Measurements from ENCODE around the gene CWC15. TPM values are rescaled to one million over a fixed set of nuclear protein-coding genes. Genes with fewer than 3 reads are reported as not detected.
"Not testable (repeated sequence)": the region's sequence is repeated elsewhere in the genome, so short reads cannot be mapped to it uniquely, and the experiment has no call there.

The CWC15 gene
- total RNA-seq, result 100 to 1,000 TPM in 1 of 3 donors, 10 to 100 TPM in 2; 94.2 to 110 (median 95.1) TPM

DNA sequence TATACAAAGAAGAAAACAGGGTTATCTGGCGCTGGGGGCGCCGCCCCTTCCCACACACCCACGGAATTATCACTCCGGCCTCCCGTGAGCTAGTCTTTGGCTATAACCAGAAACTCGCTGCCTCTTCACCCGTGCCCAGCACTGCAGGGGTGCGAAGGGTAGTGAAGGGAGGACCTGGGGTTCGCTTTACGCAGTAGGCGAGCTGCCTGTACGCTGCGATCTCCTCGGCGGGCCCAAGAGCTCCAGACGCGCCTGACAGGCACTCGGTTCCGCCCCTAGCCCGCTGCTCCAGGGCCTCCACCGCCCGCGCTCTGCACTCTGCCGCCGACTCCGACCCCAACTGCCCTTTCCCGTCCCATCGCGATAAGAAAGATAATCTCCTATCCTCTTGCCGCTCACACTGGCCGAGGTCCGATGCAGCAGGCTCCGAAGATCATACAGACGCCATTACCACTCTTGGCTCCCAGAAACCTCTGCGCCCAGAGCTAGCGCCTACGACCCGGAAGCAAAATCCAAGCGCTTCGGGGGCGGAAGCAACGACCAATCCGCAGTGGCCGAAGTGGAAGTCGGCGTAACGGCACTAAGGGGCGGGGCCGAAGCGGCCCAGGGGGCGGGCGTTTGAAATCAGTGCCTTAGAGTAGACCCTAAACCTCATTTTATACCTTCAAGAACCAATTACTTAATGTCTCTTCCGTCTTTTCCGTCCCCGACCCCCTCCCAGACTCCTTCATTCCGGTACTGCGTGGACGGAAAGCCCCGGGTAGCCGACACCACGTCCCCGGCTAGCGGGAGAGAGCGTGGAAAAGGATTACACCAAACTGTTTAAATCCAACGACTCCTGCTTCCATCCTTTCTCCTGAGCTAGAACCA is at the start of gene CWC15, which contains the start of gene KDM4D:
Gene CWC15 (minus strand): TSS at position 458 of the 870 bp plus-strand sequence. CDS start 1,371 bp downstream, outside the sequence.
Gene KDM4D (plus strand): TSS at position 611 of the 870 bp plus-strand sequence. CDS start 23,664 bp downstream, outside the sequence.
- H3K4me3 Mint-ChIP-seq, result peak within 1 kb of the TSS; percentile 97
- ATAC-seq (peak; percentile 99 to 100), DNase-seq (peak; percentile 93)
- peaks cover 28% of the 10 kb centered on the region for H3K36me3 Mint-ChIP-seq (ENCODE audit: insufficient read depth)
- peaks cover 32% of the 10 kb centered on the region for H3K4me1 Mint-ChIP-seq (ENCODE audit: low read depth)
- no peaks in the 10 kb centered on the region for H3K27me3 Mint-ChIP-seq (ENCODE audit: low read depth)
- no peaks in the 10 kb centered on the region for H3K9me3 Mint-ChIP-seq

DNA sequence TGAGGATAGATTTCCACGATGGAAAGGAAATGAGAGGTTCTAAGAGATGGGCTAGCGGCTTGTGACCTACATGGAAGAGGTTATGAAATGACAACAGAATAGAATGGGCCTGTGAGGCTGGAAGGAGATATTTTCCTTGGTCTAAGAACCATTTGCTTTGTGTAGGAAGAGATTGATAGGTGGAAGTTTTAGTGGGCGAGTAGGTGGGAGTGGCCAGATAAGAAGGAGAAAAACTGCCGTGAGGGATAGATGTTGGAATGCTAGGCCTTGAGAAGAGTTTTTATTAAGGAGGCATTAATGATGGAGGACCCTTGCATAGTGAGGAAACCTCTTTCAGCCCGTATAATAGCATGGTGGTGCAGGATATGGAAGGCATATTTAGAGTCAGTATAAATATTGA is 48.1 kb upstream of the CWC15 start:
- H3K4me3 Mint-ChIP-seq; DNase-seq; H3K9me3 Mint-ChIP-seq; ATAC-seq; H3K36me3 Mint-ChIP-seq (ENCODE audit: insufficient read depth); H3K4me1 Mint-ChIP-seq (ENCODE audit: low read depth); H3K27me3 Mint-ChIP-seq (ENCODE audit: low read depth): not testable (repeated sequence)

DNA sequence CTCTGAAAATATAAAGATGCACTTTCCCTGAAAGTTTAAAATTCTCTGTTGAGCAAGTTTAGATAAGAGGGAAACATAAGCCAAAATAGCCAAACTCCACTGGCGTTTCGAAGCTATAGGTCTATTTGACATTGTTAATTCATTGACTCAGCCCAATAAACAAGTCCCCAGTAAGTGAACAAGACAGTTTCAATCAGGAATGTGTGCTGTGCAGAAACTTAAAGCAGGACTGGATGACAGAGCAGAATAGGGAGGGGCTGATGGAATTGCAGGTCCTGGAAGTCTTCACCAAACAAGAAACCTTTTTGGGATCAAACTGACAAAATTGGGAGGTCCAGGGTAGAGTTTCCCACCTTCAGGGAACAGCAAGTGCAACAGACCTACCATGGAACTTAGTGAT is 42.8 kb upstream of the CWC15 start:
- DNase-seq, result no peak
- Mint-ChIP-seq H3K4me3 (no peak overlapping the region), H3K9me3 (no peaks in the 10 kb centered on the region), H3K4me1 (ENCODE audit: low read depth) (no peaks in the 10 kb centered on the region), H3K36me3 (ENCODE audit: insufficient read depth) (no peaks in the 10 kb centered on the region), H3K27me3 (ENCODE audit: low read depth) (peaks cover 26% of the 10 kb centered on the region)
- no peak for ATAC-seq

DNA sequence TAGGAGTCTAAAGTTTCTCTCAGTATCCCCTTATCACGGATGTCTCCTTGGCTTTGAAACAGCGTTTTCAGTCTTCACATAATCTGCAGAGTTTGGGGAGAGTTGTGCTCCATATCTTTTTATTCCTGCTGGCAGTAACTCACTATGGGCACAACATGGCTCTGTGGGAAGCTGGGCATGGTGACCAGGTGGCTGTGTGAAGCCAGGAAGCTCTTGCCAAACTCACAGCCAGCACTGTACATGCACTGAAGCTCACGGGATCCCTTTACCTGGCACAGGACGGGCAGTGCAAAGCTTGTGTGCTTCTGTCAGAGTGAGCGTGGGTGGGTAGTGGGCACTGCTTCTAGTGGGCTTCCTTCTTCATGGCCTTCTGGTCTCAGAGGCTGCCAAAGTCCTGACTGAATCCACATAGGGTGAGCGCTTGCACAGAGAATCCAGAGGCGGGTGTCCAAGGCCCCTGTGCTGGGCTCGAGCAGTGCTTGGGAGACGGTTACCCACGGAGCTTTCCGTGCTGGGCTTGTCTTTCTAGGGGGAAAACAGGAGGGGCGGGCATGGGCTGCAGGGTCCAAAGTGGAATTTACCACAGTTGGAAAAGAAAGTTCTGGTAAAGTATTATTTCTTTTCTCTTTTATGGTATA is 40.9 kb upstream of the CWC15 start:
- H3K4me1 Mint-ChIP-seq (ENCODE audit: low read depth), result no peaks in the 10 kb centered on the region
- no peaks in the 10 kb centered on the region for H3K36me3 Mint-ChIP-seq (ENCODE audit: insufficient read depth)
- DNase-seq (no peak), ATAC-seq (no peak)
- H3K27me3 Mint-ChIP-seq (ENCODE audit: low read depth), result peaks cover 28% of the 10 kb centered on the region
- H3K4me3 Mint-ChIP-seq, result no peak overlapping the region
- no peaks in the 10 kb centered on the region for H3K9me3 Mint-ChIP-seq

DNA sequence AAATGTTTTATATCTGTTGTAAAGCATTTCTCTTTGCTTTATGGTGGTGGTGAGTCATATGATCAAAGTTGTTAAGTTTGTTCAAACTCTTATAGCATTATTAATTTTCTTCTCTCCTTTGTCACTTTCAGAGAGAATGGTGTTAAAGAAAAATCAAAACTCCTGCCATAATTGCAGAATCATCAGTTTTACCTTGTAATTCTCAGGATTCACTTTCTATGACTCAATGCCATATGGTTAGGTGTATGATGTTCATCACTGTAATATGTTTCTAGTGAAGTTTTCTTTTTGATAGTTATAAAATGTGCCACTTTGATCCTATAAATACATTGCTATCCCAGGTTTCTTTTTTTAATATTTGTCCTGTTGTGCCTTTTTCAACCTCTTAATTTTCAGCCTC is 38.0 kb upstream of the CWC15 start:
- H3K4me1 Mint-ChIP-seq (ENCODE audit: low read depth), result no peaks in the 10 kb centered on the region
- DNase-seq (no peak), ATAC-seq (no peak)
- H3K4me3 Mint-ChIP-seq, result no peak overlapping the region
- peaks cover 32% of the 10 kb centered on the region for H3K27me3 Mint-ChIP-seq (ENCODE audit: low read depth)
- H3K36me3 Mint-ChIP-seq (ENCODE audit: insufficient read depth), result no peaks in the 10 kb centered on the region
- peaks cover 3% of the 10 kb centered on the region for H3K9me3 Mint-ChIP-seq

DNA sequence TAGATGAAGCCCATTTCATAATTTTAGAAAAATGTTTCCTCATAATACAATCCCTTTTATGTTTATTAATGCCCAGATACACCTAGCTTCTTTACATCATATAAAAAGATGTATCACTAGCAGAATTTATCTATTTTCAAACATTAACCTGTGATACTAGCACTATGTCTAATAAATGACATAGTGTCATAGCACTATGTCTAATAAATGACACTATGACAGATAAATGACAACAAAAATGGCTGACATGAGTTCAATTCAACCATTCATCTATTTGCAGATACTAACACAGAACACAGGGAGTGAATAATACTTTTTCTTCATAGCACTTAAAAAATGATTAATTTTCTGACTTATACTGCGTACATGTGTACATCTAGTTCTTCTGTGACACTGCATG is 32.3 kb upstream of the CWC15 start:
- H3K4me3 Mint-ChIP-seq, result no peak overlapping the region
- DNase-seq, result no peak
- peaks cover 7% of the 10 kb centered on the region for H3K27me3 Mint-ChIP-seq (ENCODE audit: low read depth)
- H3K9me3 Mint-ChIP-seq, result peaks cover 3% of the 10 kb centered on the region
- H3K36me3 Mint-ChIP-seq (ENCODE audit: insufficient read depth), result no peaks in the 10 kb centered on the region
- no peaks in the 10 kb centered on the region for H3K4me1 Mint-ChIP-seq (ENCODE audit: low read depth)
- no peak for ATAC-seq

DNA sequence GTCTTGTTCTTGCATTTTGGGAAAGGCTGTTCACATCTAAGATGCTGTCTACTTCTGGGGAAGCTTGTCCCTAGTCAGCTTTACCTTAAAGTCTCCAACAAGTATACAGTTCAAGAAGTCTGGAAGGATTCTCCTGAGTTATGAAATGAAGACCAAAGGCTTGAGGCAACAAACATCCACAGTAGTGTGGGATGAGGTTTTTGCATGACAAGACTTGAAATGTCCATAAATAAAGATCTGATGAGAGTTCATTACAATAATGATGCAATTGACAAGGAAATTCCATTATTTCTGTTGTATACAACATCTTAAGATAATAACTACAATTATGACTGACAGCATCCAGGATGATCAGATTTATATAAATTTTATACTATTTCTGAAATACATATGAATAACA is 30.4 kb upstream of the CWC15 start:
- Mint-ChIP-seq H3K36me3 (ENCODE audit: insufficient read depth) (no peaks in the 10 kb centered on the region), H3K27me3 (ENCODE audit: low read depth) (peaks cover 2% of the 10 kb centered on the region), H3K4me3 (no peak overlapping the region), H3K9me3 (peaks cover 3% of the 10 kb centered on the region), H3K4me1 (ENCODE audit: low read depth) (no peaks in the 10 kb centered on the region)
- DNase-seq (no peak), ATAC-seq (no peak)

DNA sequence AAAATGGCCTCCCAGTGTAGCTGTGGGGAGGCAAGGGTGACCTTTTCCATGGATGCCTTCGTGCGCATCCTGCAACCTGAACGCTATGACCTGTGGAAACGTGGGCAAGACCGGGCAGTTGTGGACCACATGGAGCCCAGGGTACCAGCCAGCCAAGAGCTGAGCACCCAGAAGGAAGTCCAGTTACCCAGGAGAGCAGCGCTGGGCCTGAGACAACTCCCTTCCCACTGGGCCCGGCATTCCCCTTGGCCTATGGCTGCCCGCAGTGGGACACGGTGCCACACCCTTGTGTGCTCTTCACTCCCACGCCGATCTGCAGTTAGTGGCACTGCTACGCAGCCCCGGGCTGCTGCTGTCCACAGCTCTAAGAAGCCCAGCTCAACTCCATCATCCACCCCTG is 24.9 kb upstream of the CWC15 start:
- ATAC-seq (no peak), DNase-seq (no peak)
- Mint-ChIP-seq H3K27me3 (ENCODE audit: low read depth) (no peaks in the 10 kb centered on the region), H3K36me3 (ENCODE audit: insufficient read depth) (peaks cover 2% of the 10 kb centered on the region), H3K4me1 (ENCODE audit: low read depth) (no peaks in the 10 kb centered on the region), H3K9me3 (no peaks in the 10 kb centered on the region), H3K4me3 (no peak overlapping the region)

DNA sequence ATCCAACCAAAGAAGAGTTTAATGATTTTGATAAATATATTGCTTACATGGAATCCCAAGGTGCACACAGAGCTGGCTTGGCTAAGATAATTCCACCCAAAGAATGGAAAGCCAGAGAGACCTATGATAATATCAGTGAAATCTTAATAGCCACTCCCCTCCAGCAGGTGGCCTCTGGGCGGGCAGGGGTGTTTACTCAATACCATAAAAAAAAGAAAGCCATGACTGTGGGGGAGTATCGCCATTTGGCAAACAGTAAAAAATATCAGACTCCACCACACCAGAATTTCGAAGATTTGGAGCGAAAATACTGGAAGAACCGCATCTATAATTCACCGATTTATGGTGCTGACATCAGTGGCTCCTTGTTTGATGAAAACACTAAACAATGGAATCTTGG is 24.1 kb upstream of the CWC15 start:
- ATAC-seq (no peak), DNase-seq (no peak)
- Mint-ChIP-seq H3K9me3 (no peaks in the 10 kb centered on the region), H3K4me3 (no peak overlapping the region), H3K27me3 (ENCODE audit: low read depth) (no peaks in the 10 kb centered on the region), H3K36me3 (ENCODE audit: insufficient read depth) (peaks cover 2% of the 10 kb centered on the region), H3K4me1 (ENCODE audit: low read depth) (no peaks in the 10 kb centered on the region)

DNA sequence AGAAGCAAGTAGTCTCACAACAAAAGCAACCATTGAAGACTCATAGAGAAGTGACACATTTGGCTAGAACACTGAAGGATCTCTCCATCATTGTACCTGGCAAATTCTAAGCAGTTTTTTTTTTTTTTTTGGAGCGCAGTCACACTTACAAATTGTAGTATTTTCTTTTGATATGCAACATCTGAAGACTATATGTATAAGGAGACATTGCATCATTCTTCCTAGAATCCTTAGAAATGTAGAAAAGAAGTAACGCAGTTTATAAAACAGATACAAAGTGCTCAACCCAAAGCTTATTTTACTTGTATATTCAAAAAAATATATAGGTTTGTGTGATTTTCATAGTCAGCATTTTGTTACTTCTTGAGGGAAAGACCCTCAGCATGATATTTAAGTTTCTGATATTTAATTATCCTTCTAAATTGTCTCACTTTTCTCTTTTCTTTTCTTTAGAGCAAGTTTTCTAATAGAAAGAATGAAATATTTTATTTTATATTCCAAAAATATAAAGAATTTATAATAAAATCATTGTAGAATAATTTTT is 20.1 kb upstream of the CWC15 start:
- Mint-ChIP-seq H3K36me3 (ENCODE audit: insufficient read depth) (peaks cover 2% of the 10 kb centered on the region), H3K27me3 (ENCODE audit: low read depth) (peaks cover 19% of the 10 kb centered on the region), H3K4me3 (no peak overlapping the region), H3K9me3 (no peaks in the 10 kb centered on the region), H3K4me1 (ENCODE audit: low read depth) (no peaks in the 10 kb centered on the region)
- ATAC-seq (no peak), DNase-seq (no peak)

DNA sequence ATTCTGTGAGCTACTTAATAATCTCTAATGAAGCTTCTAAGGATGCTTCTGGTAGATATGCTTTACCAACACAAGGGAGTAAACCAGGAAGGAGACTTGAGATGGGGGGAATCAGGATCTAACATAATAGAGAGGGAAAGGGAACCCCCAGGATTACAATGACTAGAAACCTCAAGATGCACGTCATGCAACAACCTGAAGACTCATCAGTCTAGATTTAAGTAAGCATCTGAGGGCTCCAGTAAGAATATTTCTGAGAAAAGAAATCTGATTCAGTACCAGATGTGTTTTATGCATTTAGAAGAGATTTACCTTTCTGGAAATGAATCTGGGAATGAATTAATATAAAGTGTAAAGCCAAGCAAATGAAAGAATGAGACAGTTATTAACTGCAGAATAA is 15.4 kb upstream of the CWC15 start:
- Mint-ChIP-seq H3K4me1 (ENCODE audit: low read depth) (no peaks in the 10 kb centered on the region), H3K4me3 (no peak overlapping the region), H3K9me3 (no peaks in the 10 kb centered on the region), H3K36me3 (ENCODE audit: insufficient read depth) (no peaks in the 10 kb centered on the region), H3K27me3 (ENCODE audit: low read depth) (peaks cover 31% of the 10 kb centered on the region)
- DNase-seq (no peak), ATAC-seq (no peak)

DNA sequence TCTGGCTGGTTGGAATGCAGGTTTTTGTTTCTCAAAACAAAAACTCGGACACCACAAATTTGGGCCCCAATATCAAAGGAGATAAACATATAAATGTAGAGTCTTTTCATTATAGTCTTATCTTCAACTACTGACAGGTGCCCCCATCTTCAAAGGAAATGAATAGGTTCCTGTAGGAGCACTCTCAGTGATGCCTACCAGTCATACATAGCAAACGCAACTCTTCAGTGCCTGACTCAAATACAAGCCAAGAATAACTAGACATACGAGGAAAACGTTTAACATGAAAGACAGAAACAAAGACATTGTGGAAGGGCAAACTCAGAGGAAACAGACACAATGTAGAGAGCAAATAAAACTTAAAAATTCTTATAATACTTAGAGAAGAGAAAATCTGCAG is 14.0 kb upstream of the CWC15 start:
- no peak overlapping the region for H3K4me3 Mint-ChIP-seq
- no peak for ATAC-seq
- H3K27me3 Mint-ChIP-seq (ENCODE audit: low read depth), result peaks cover 31% of the 10 kb centered on the region
- no peaks in the 10 kb centered on the region for H3K4me1 Mint-ChIP-seq (ENCODE audit: low read depth)
- no peak for DNase-seq
- H3K9me3 Mint-ChIP-seq, result no peaks in the 10 kb centered on the region
- H3K36me3 Mint-ChIP-seq (ENCODE audit: insufficient read depth), result no peaks in the 10 kb centered on the region

DNA sequence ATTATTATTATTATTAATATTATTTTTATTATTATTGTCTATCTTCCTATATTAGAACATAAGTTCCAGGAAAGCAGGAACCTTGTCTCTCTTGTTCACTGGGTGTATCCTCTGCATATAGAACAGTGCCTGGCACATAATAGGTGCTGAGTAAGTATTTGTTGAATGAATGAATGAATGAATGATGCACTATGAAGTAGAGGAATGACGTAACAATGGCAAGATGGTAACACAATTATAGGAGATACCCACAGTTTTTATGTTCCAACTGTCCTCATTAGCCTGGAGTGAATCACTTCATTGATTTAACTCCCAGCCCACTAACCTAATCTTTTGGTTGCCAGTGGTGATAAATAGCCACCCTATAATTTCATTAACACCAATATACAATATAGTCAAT is 2.2 kb upstream of the CWC15 start:
- ATAC-seq, result no peak
- Mint-ChIP-seq H3K36me3 (ENCODE audit: insufficient read depth) (peaks cover 9% of the 10 kb centered on the region), H3K9me3 (no peaks in the 10 kb centered on the region), H3K4me1 (ENCODE audit: low read depth) (peaks cover 22% of the 10 kb centered on the region), H3K27me3 (ENCODE audit: low read depth) (no peaks in the 10 kb centered on the region), H3K4me3 (no peak overlapping the region)
- DNase-seq, result no peak

DNA sequence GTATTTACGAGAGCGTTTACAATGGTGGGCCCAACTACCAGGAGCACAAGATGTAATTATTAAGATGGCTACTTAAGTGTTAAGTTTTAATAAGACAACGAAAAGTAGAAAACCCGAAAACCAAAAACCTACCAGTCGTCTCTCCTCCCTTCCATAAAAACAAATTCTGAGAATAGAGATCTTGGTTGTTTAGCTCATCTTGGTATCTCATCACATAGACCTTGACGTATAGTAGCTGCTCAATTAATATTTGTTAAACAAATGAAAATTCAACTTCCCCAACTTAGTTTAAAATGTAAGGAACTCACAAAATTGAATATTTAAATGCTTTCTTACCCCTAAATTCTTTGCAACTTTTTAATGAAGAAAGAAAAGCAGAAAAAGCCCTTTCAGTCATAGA is 822 bp upstream of the CWC15 start:
- Mint-ChIP-seq H3K36me3 (ENCODE audit: insufficient read depth) (peaks cover 20% of the 10 kb centered on the region), H3K4me1 (ENCODE audit: low read depth) (peaks cover 25% of the 10 kb centered on the region), H3K27me3 (ENCODE audit: low read depth) (no peaks in the 10 kb centered on the region), H3K4me3 (peak overlapping the region; percentile 97), H3K9me3 (no peaks in the 10 kb centered on the region)
- ATAC-seq, result no peak
- DNase-seq, result no peak

DNA sequence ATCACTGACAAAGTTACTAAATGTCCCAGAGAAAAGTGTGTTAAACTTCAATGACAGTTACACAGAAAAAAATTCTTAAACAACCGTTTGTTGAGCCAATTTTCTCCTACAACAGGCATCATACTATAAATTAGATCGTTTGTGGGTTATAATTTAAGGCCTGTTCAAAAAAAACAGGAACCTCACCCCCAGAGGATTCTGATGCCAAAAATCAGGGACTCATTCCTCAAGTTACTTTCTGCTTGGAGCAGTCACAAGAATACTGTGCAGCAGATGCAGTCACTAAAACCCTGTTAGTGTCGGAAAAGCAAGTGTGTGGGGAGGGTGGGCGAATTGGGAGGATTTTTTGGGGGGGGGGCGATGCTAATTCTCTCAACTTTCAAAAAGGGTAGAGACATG is 657 bp downstream of the CWC15 start:
- H3K9me3 Mint-ChIP-seq, result no peaks in the 10 kb centered on the region

More for the DNA sequence above, 657 bp downstream of the CWC15 start:
- DNase-seq, result no peak
- peaks cover 31% of the 10 kb centered on the region for H3K36me3 Mint-ChIP-seq (ENCODE audit: insufficient read depth)
- H3K27me3 Mint-ChIP-seq (ENCODE audit: low read depth), result no peaks in the 10 kb centered on the region
- ATAC-seq, result no peak
- peaks cover 32% of the 10 kb centered on the region for H3K4me1 Mint-ChIP-seq (ENCODE audit: low read depth)
- peak overlapping the region; percentile 97 for H3K4me3 Mint-ChIP-seq
